Activated CD4-positive, alpha-beta T cell treated with anti-CD3 and anti-CD28 coated beads, Interleukin-2, amount 10 ng/mL, durations not matched to agents 24 days and 14 days (primary cell): ENCODE measurements around the gene GPS1. TPM values are rescaled to one million over a fixed set of nuclear protein-coding genes. Genes with fewer than 3 reads are reported as not detected.

Experiments used
- DNase-seq: peaks from one replicate; pipeline ENCODE4 v3.0.0; 2022
- H3K27ac Mint-ChIP-seq: one replicate; pipeline ENCODE4 v1.8.0; 2022; ENCODE audit warnings: mild to moderate bottlenecking, mixed read lengths
- H3K27me3 Mint-ChIP-seq: one replicate; pipeline ENCODE4 v1.8.0; 2022; ENCODE audit warnings: mixed read lengths
- H3K36me3 Mint-ChIP-seq: one replicate; pipeline ENCODE4 v1.8.0; 2022; ENCODE audit warnings: low read depth, mild to moderate bottlenecking, mixed read lengths
- H3K4me1 Mint-ChIP-seq: one replicate; pipeline ENCODE4 v1.8.0; 2021; ENCODE audit warnings: mixed read lengths
- H3K4me3 Mint-ChIP-seq: one replicate; pipeline ENCODE4 v1.8.0; 2022; ENCODE audit warnings: mild to moderate bottlenecking, moderate library complexity, mixed read lengths
- H3K9me3 Mint-ChIP-seq: one replicate; pipeline ENCODE4 v1.8.0; 2021; ENCODE audit warnings: mixed read lengths
- intact Hi-C: fragments of 100-400 bp; cut with micrococcal nuclease; formaldehyde crosslinking; loops from one replicate; pipeline ENCODE4 v1.15.1; 2023
- total RNA-seq: library from RNA; stranded (reverse); gene quantifications from 2 replicates; pipeline ENCODE4 v1.2.3, GENCODE V29; 2022

GPS1 gene
- total RNA-seq, 1 donor from 2014 or later, result 118 TPM

- Mint-ChIP-seq H3K36me3 (peaks cover 3% of the 10 kb centered on the region), H3K27ac (no peak overlapping the region), H3K4me3 (no peak overlapping the region), H3K9me3 (no peaks in the 10 kb centered on the region), H3K4me1 (no peaks in the 10 kb centered on the region), H3K27me3 (peaks cover 4% of the 10 kb centered on the region)
- no peak for DNase-seq
- intact Hi-C loops, result no loop called here
Observed at GRCh38 chr17:82072827-82073226, 21.1 kb downstream of the GPS1 start.

GRCh38 chr17:82073446-82073845 is 21.7 kb downstream of the GPS1 start:
- Mint-ChIP-seq H3K27me3 (peaks cover 4% of the 10 kb centered on the region), H3K36me3 (peaks cover 7% of the 10 kb centered on the region)

GRCh38 chr17:82076018-82076784 is 24.5 kb downstream of the GPS1 start:
- Mint-ChIP-seq H3K4me3 (no peak overlapping the region), H3K4me1 (no peaks in the 10 kb centered on the region), H3K36me3 (peaks cover 20% of the 10 kb centered on the region), H3K9me3 (no peaks in the 10 kb centered on the region), H3K27ac (no peak overlapping the region), H3K27me3 (peaks cover 4% of the 10 kb centered on the region)
- no peak for DNase-seq
- intact Hi-C loops, result no loop called here

More at GRCh38 chr17:82073446-82073845, 21.7 kb downstream of the GPS1 start:
- intact Hi-C loops, result no loop called here
- no peaks in the 10 kb centered on the region for H3K9me3 Mint-ChIP-seq
- no peak overlapping the region for H3K27ac Mint-ChIP-seq
- H3K4me1 Mint-ChIP-seq, result no peaks in the 10 kb centered on the region
- DNase-seq, result no peak
- H3K4me3 Mint-ChIP-seq, result no peak overlapping the region

GRCh38 chr17:82076785-82077591 is 25.3 kb downstream of the GPS1 start:
- Mint-ChIP-seq H3K36me3 (peaks cover 20% of the 10 kb centered on the region), H3K4me3 (no peak overlapping the region), H3K27ac (no peak overlapping the region), H3K27me3 (peaks cover 4% of the 10 kb centered on the region), H3K4me1 (no peaks in the 10 kb centered on the region), H3K9me3 (no peaks in the 10 kb centered on the region)
- intact Hi-C loops, result no loop called here
- no peak for DNase-seq

GRCh38 chr17:82077617-82078358 is 26.1 kb downstream of the GPS1 start:
- no peak for DNase-seq
- intact Hi-C loops, result no loop called here
- no peak overlapping the region for H3K4me3 Mint-ChIP-seq
- H3K27me3 Mint-ChIP-seq, result peaks cover 4% of the 10 kb centered on the region
- no peaks in the 10 kb centered on the region for H3K4me1 Mint-ChIP-seq
- H3K27ac Mint-ChIP-seq, result no peak overlapping the region
- H3K36me3 Mint-ChIP-seq, result peaks cover 20% of the 10 kb centered on the region
- no peaks in the 10 kb centered on the region for H3K9me3 Mint-ChIP-seq

- Mint-ChIP-seq H3K27ac (no peak overlapping the region), H3K36me3 (peaks cover 27% of the 10 kb centered on the region), H3K27me3 (peaks cover 4% of the 10 kb centered on the region), H3K4me3 (no peak overlapping the region), H3K4me1 (no peaks in the 10 kb centered on the region), H3K9me3 (no peaks in the 10 kb centered on the region)
- DNase-seq, result no peak
- intact Hi-C loops, result no loop called here
Observed at GRCh38 chr17:82078433-82078832, 26.7 kb downstream of the GPS1 start.

GRCh38 chr17:82079001-82079677 is 27.4 kb downstream of the GPS1 start:
- intact Hi-C loops, result no loop called here
- Mint-ChIP-seq H3K4me3 (no peak overlapping the region), H3K9me3 (no peaks in the 10 kb centered on the region), H3K27me3 (no peaks in the 10 kb centered on the region), H3K27ac (no peak overlapping the region), H3K36me3 (peaks cover 32% of the 10 kb centered on the region), H3K4me1 (no peaks in the 10 kb centered on the region)
- DNase-seq, result no peak

- no peak overlapping the region for H3K4me3 Mint-ChIP-seq
- H3K36me3 Mint-ChIP-seq, result peaks cover 36% of the 10 kb centered on the region
- no peak overlapping the region for H3K27ac Mint-ChIP-seq
- H3K9me3 Mint-ChIP-seq, result no peaks in the 10 kb centered on the region
- DNase-seq, result no peak
- intact Hi-C loops, result no loop called here
- H3K27me3 Mint-ChIP-seq, result no peaks in the 10 kb centered on the region
- H3K4me1 Mint-ChIP-seq, result no peaks in the 10 kb centered on the region
Observed at GRCh38 chr17:82080048-82080788, 28.5 kb downstream of the GPS1 start.

GRCh38 chr17:82080789-82081464 is 29.2 kb downstream of the GPS1 start:
- Mint-ChIP-seq H3K36me3 (peaks cover 36% of the 10 kb centered on the region), H3K27ac (no peak overlapping the region), H3K9me3 (no peaks in the 10 kb centered on the region), H3K4me3 (no peak overlapping the region), H3K27me3 (no peaks in the 10 kb centered on the region), H3K4me1 (no peaks in the 10 kb centered on the region)
- DNase-seq, result no peak
- intact Hi-C loops, result no loop called here

- Mint-ChIP-seq H3K27me3 (no peaks in the 10 kb centered on the region), H3K4me3 (no peak overlapping the region), H3K4me1 (no peaks in the 10 kb centered on the region), H3K27ac (no peak overlapping the region), H3K9me3 (no peaks in the 10 kb centered on the region), H3K36me3 (peaks cover 36% of the 10 kb centered on the region)
- DNase-seq, result no peak
- intact Hi-C loops, result no loop called here
Observed at GRCh38 chr17:82081546-82081945, 29.8 kb downstream of the GPS1 start.

GRCh38 chr17:82081966-82082365 is 30.3 kb downstream of the GPS1 start:
- H3K9me3 Mint-ChIP-seq, result no peaks in the 10 kb centered on the region
- H3K36me3 Mint-ChIP-seq, result peaks cover 36% of the 10 kb centered on the region
- intact Hi-C loops, result no loop called here
- no peak for DNase-seq
- H3K4me1 Mint-ChIP-seq, result no peaks in the 10 kb centered on the region
- H3K27me3 Mint-ChIP-seq, result no peaks in the 10 kb centered on the region
- no peak overlapping the region for H3K27ac Mint-ChIP-seq
- H3K4me3 Mint-ChIP-seq, result no peak overlapping the region

- Mint-ChIP-seq H3K4me3 (no peak overlapping the region), H3K36me3 (peaks cover 36% of the 10 kb centered on the region), H3K4me1 (no peaks in the 10 kb centered on the region), H3K27me3 (no peaks in the 10 kb centered on the region), H3K27ac (no peak overlapping the region), H3K9me3 (no peaks in the 10 kb centered on the region)
- intact Hi-C loops, result no loop called here
- no peak for DNase-seq
Observed at GRCh38 chr17:82082456-82082855, 30.8 kb downstream of the GPS1 start.
